ENCODE results near the gene ZNF317.

GRCh38 chr19:9189535-9189934, 49.3 kb downstream of the ZNF317 start:
- no peak for TF ChIP-seq POLR2A (IDR thresholded peaks at IDR 0.05; ENCODE audit: low read length)
- TF ChIP-seq GATA1 (IDR thresholded peaks at IDR 0.05; ENCODE audit: low read depth, low read length) = no peak

Data from erythroblast (primary cell).